HTERT RPE-1 (cell line): Measurements from ENCODE around the gene DIP2C.
"Not testable (repeated sequence)": the region's sequence is repeated elsewhere in the genome, so short reads cannot be mapped to it uniquely, and the experiment has no call there.

ENCODE experiments used
- in situ Hi-C: fragments of 300-500 bp; cut with MboI; formaldehyde crosslinking; loops from 4 replicates; pipeline ENCODE4 v1.14.3; 2020; ENCODE audit warnings: low sequenced_read_pairs

Gene DIP2C

DNA sequence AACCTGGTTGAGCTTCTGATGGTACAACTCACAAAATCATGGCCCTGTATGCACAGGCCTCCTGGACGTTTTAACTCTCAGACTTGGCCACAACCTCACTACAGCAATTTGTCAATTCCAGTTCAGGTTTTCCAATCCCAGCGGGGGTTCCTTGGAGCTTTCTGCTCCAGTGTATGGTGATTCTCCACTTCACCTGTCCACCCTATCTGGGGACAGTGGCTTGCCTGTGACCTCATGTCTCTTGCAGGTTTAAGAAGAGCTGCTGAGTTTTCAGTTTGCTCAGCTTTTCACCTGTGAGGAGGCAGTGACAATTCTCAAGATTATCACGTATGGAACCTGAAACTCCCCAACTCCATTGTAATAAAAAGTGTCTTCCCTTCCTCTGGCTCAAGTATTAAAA lies 254.1 kb downstream of the DIP2C start:
- in situ Hi-C loops: no loop called here

DNA sequence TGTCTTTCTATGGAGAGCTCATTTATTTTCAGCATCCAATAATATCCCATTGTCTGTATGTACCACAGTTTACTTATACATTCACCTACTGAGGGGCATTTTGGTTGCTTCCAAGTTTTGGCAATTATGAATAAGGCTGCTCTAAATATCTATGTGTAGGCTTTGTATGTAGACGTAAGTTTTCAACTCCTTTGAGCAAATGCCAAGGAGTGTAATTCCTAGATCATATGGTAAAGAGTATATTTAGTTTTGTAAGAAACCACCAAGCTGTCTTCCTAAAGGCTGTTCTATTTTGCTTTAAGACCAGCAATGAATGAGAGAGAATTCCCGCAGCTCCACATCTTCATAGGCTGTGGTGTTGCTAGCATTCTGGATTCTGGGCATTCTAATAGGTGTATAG lies 259.8 kb downstream of the DIP2C start:
- in situ Hi-C loops: no loop called here

DNA sequence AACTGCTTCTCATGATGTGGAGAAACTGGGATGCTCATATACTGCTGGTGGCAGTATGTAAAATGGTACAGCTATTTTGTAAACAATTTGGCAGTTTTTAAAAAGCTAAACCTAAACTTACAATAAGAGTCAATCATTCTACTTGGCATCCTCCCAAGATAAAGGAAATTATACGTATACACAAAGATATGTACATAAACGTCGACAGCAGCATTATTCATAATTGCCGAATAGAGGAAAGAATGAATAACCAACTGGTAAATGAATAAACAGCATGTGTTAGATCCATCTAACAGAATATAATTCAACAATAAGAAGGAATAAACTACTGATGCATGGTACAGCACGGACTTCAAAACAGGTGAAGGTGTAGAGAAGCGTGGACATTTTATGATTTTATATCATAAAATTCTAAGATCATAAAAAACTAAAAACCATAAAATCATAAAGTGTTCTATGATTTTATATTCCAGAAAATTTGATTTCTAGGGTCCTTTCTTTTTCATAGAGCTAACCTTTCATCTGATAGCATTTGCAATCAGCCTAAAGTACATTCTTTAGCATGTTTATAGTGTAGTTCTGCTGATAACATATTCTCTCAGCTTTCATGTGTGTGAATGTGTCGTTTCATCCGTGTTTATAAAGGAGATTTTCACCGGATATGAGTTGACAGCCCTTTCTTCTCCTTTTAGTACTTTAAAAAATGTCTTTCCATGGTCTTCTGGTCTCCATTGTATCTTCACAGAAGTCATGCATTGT lies 261.5 kb downstream of the DIP2C start:
- in situ Hi-C loops: no loop called here

DNA sequence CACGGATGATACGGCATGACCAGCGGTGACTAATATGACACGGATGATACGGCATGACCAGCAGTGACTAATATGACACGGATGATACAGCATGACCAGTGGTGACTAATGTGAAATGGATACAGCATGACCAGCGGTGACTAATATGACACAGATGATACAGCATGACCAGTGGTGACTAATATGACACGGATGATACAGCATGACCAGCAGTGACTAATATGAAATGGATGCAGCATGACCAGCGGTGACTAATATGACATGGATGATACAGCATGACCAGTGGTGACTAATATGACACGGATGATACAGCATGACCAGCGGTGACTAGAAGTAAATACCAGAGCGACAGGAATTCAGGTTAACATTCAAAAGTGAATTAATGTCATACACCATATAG lies 264.1 kb downstream of the DIP2C start:
- in situ Hi-C loops: not testable (repeated sequence)

DNA sequence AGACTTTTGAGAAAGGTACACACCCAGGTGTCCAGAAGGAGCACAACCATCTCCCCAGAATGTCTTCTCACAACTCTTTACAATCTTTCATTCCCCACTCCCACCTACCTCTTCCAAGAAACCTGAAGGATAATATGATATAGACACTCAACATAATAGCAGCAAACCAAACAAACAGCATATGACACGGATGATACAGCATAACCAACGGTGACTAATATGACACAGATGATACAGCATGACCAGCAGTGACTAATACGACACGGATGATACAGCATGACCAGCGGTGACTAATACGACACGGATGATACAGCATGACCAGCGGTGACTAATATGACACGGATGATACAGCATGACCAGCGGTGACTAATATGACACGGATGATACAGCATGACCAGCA lies 264.7 kb downstream of the DIP2C start:
- in situ Hi-C loops: not testable (repeated sequence)

DNA sequence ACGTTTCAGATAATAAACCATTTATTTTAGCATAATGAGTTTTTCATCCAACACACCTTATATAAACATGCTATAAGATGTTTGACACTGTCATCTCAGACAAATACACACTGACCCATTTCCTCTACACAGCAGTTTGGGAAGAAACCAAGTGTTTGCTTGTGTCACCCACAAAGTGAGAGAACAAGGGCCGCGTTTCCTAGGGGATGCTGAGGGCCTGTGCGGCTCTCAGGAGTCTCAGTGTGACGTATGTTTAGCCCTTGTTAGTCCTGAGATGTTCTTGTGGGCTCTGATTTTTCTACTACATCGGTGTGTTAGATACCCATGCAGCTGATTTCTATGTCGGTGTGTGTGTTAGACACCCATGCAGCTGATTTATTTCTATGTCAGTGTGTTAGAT lies 266.3 kb downstream of the DIP2C start:
- in situ Hi-C loops: no loop called here

DNA sequence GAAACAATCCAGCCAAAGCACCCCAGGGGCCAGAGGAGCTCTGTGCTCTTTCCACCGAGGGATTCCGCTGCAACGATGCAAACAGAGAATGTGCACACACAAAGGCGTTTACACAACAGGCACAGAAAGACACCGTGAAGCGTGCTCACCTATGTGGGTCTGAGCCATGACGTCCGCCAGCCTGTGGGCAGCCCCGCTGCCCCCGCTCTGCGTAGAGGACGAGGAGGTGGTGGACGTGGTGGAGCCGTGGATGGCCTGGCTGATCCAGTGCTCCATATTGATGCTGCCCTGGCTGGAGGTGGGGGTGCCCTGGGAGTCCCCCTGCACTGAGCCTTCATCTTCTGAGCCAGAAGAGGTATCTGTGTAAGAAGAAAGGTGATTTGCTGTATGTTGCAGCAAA lies 266.8 kb downstream of the DIP2C start:
- in situ Hi-C loops: no loop called here

DNA sequence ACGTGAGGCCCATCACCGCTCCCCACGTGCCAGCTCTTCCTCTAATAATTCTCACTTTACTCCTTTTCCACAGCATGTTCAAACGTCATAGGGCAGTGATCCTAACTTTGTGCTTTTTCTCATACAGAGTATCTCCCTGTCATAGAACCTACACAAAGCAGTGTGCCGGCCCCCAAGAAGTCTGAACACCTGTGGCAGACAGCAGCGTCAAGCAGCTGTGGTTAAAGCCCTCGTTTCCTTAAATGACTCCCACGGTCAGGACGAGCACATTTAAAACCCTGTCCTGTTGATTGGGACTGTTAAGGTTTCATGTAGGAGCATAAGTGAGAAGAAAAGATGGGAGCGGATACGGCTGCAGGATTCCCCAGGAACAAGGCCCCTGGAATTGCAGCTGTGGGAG lies 267.2 kb downstream of the DIP2C start:
- in situ Hi-C loops: no loop called here

DNA sequence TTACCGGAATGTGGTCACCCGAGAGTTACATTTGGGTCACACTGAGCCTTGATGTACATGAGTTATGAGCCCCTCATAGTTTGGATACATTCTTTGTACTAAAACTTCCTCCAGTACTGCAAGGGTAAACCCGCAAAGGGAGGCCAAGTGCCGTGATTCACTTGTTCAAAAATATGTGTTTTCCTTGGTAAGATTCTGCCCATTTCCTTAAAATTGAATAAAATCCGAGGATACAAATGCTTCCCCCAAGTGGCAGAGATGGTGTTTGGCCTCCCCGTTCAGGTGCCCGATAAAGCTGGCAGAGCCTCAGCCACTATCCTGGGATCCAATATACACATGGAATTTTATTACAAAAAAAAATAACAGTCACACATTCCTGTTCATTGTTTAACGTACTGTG lies 268.3 kb downstream of the DIP2C start:
- in situ Hi-C loops: no loop called here

DNA sequence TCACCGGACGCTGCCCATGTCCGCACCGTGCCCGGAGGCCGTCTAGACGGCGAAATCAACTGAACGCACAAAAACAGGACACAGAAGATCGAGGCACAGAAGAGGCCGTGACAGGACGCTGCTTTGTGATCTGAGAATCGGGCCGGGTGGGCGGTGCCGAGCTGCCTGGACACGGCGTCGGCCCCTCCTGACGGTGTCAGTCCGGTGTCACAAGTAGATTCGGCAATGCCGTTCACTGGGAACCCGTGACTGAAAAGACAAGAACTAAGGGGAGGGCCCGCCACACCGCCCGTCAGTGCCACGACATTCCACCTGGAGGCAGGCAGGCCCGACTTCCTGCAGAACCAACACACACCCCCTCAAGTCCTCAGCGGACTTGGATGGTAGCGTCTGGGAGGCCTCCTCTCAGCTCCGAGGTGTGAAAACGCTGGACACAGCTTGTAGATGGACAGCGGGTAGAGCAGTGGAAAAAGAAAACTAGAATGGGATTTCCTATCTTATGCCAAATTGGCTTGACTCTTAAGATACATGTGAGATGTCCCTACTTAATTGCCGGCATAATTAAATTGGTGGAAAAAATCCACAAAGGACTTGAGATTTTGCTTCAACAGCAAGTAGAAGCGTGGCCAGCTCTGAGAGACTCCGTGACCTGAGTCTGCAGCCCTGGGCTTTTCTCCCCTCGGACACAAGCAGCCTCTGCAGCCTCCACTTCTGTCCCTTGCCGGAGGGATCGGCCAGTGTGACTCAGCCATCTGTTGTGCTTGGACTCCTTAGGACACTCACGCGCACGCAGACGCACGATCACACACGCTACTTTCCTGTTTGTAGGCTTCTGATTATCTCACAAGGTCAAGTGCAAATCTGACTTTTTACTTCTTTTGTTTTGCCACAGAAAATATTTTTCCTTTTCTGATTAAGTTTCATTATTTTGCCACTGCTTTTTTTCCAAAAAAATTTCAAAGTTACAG lies 269.0 kb downstream of the DIP2C start:
- in situ Hi-C loops: no loop called here

DNA sequence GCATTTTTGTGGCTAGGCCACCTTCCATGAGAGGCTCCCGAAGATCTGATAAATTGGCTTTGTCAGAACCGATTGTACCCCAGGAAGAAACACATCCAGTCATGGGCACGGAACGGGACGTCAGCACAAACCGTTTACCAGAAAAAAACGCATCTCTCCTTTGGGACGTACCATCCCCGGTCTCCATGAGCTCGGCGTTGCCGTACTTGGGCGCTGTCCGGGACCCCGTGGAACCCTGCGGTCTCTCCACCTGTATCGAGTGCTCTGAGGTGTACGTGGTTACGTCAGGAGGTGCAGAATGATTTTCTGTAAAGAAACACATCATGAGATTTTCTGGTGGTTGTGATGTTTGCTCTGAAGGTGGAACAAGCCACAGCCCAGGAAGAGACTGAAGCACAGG lies 270.6 kb downstream of the DIP2C start:
- in situ Hi-C loops: no loop called here

DNA sequence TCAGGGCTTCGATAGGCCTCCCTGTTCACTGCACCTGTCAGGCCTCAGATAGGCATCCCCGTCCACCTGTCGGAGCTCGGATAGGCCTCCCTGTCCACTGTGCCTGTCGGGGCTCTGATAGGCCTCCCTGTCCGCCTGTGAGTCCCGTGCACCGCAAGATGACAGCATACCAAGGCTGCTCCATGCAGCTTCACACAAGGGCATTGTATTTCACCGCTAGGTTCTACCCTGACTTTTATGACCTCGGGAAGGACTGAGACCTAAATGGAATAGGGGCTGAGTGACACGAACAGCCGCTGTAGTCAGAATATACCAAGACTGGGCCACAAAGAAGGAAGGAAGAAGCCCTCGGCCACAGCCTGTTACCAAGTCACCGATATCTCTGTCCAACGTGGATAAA lies 271.2 kb downstream of the DIP2C start:
- in situ Hi-C loops: no loop called here

DNA sequence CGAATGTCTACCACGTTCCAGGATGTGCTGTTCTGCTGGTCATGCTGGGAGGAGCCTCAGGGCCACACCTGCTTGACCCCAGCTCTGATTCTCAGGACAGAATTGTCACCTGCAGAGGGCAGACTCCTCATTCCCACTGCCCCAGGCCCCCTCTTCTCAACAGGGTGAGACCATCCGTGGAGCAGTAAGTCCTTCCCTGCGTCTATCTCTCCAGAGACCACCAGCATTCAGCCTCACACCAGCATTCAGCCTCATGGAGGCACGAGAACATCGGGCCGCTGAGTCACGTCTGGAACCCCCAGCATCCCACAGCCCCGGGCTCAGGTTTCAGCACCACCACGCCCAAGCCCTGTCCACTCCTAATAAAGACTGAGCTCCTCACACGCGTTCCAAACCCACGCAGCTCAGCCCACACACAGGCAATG lies 273.4 kb downstream of the DIP2C start:
- in situ Hi-C loops: no loop called here

DNA sequence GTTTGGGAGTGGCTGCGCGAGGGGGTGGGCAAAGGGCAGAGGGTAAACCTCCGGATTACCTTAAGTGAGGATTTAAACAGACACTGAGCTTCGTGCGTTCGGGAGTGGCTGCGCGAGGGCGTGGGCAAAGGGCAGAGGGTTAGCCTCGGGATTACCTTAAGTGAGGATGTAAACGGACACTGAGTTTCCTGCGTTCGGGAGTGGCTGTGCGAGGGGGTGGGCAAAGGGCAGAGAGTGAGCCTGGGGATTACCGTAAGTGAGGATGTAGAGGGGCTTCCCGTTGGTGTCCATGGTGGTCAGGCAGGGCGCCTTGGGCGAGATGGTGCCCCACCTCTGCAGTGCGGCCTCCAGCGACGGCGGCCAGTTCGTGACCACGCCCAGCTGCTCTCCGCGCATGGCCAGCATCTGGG lies 275.8 kb downstream of the DIP2C start:
- in situ Hi-C loops: no loop called here

DNA sequence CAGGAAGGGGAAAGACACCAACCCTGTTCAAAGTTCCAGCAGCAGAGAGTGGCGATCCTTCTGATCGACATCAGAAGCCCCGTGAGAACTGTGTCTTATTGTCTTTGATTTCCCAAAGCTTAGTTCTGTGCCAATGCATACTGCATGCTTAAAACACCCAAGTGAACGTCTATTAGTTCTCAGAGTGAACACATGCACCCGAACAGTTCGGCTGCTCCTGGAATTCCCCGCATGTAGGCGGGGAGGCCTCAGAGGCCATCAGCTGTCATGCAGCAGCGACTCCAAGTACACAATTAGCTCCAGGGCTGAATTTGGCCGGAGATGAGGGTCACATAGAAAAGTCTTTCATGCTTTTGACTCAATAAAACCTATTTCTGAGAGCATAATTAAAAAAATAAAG lies 277.4 kb downstream of the DIP2C start:
- in situ Hi-C loops: no loop called here

DNA sequence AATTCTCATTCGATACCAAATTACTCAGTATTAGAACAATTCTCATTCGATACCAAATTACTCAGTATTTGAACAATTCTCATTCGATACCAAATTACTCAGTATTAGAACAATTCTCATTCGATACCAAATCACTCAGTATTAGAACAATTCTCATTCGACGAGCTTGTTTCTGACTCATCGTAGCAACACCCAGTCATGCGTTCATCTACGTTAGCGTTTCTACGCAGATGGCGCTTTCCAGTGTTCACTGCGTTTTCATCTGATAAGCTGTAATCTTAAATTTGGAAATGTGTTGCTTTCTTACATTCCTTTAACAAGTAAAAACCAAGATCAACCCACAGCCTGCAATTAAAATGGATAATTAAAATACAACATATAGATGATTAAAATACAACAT lies 277.9 kb downstream of the DIP2C start:
- in situ Hi-C loops: no loop called here

DNA sequence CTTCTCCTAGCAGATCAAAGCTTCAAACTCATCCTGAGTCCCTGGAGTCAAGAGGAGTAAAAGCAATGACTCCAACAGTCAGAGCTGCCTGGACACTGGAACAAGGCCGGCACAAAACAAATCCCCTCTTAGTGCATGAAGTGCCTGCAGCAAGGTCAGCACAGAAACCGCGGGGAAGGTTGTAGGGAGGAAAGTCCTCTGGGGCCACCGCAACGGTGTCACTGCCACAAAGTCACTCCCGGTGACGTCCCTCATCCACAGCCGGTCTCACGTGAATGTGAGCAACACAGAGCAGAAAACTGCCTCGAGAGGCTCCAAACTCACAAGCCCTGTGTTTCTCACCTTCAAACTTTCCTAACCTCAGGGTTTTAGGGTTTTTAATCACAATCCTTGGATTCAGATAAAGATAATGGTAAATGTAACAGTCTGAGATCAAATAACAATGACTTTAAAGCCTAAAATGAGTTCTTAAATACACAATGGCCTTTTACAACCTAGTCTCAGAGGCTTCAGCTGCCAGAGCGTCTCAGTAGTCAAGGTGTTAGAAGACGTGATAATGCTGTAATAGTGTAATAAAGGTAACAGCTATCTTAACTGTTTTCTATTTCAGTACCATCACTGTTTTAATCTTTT lies 279.9 kb downstream of the DIP2C start:
- in situ Hi-C loops: no loop called here

DNA sequence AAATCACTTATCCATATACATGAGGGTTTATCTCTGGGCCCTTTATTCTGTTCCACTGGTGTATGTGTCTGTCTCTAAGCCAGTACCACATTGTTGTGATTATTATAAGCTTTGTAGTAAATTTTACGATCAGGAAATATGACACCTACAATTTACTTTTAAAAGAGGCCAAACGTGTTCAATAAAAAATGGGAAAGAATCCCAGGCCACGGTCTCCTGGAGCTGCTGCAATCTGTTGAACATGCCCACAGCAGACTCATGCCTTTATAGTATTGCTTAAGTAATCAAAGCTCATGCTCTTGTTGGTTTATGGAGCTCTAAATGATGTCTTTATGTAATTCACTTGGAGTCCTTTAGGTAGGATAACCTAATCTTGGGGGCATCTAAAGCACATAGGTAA lies 281.2 kb downstream of the DIP2C start:
- in situ Hi-C loops: no loop called here

DNA sequence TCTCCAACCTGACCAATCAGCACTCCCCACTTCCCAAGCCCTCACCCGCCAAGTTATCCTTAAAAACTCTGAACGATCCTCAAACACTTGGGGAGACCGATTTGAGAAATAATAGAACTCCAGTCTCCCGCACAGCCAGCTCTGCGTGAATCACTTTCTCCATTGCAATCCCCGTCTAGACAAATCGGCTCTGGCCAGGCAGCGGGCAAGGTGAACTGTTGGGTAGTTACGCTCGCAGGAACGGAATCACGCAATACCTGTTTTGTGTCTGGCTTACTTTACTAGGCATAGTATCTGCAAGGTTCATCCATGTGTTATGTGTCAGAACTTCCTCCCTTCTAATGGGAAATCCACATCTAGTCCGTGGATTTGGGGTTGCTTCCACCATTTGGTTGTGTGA lies 282.5 kb downstream of the DIP2C start:
- in situ Hi-C loops: no loop called here

DNA sequence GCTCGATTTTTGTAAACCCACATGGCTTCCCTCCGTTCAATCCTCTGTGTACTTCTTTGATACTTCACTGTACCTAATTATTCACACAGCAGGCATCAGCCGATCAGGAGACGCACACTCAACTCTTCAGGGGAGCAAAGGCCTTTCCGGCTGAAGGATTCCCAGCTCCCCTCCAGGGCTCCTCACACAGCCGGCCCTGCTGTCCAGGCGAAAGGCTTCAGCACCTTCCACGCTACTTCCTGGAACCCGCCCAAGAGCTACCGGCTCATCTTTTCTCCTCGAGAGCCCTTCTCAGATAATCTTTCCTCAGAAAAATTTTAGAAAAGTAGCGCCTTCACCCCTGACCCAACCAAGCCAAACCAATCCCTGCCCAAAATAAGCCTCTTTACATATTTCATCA lies 283.8 kb downstream of the DIP2C start:
- in situ Hi-C loops: no loop called here

DNA sequence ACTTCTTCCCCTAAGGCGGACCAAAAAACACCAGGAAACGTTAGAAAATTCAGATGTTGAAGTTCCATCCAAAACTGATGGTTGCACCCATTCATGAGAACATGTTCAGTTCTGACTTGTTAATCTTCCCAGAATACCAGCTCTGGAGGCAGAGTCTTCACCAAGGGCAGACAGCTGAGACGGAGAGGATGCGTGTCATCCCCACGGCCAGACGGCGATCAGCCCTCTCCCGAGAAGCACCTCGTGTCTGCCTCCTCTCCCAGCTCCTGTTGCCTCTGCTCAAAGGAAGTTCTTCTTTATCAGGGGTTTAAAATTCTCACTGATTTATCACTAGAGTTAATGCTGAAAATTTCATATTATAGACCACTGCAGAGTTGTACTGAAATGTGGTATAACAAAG lies 284.5 kb downstream of the DIP2C start:
- in situ Hi-C loops: no loop called here

DNA sequence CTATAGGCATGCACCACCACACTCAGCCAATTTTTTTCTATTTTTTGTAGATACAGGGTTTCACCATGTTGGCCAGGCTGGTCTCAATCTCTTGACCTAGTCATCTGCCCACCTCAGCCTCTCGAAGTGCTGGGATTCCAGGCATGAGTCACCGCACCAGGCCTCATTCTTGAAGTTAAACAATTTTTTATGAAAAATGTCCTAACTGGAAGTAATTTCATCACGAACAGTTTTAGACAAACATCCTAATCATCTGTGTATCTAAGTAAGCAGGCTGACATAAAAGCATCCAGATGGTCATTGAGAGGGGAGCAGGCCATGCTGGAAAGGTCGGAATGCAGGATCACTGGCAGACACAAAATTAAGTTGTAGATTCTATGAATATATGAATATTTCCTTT lies 285.1 kb downstream of the DIP2C start:
- in situ Hi-C loops: no loop called here
